Activated naive CD8-positive, alpha-beta T cell (primary cell): ENCODE data around the gene GNLY.

Source experiments
- H3K27ac Mint-ChIP-seq: one replicate; pipeline ENCODE4 v1.8.0; 2021; ENCODE audit warnings: mixed read lengths
- H3K27me3 Mint-ChIP-seq: one replicate; pipeline ENCODE4 v1.8.0; 2021; ENCODE audit warnings: mixed read lengths
- H3K36me3 Mint-ChIP-seq: one replicate; pipeline ENCODE4 v1.8.0; 2021; ENCODE audit warnings: mixed read lengths
- H3K4me1 Mint-ChIP-seq: one replicate; pipeline ENCODE4 v1.8.0; 2021; ENCODE audit warnings: low read depth, mixed read lengths
- H3K4me3 Mint-ChIP-seq: one replicate; pipeline ENCODE4 v1.8.0; 2021; ENCODE audit warnings: mild to moderate bottlenecking, mixed read lengths
- H3K9me3 Mint-ChIP-seq: one replicate; pipeline ENCODE4 v1.8.0; 2021; ENCODE audit warnings: low read depth, mixed read lengths

The GNLY gene

DNA sequence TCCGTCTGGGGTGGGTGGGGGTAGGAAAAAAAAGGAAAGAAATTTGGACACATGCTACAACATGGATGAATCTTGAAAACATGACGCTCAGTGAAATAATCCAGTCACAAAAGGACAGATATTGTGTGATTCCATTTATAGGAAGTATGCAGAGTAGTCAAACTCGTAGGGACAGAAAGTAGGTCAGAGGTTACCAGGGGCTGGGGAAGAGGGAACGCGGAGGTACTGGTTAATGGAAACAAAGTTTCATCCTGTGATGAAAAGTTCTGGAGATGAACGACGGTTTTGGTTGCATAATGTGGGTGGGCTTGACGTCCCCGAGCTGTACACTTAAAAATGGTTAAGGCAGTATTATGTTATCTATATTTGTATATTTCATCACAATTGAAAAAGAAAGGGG lies 21.7 kb upstream of the GNLY start:
- Mint-ChIP-seq H3K27me3 (no peaks in the 10 kb centered on the region), H3K27ac (no peak overlapping the region), H3K9me3 (no peaks in the 10 kb centered on the region), H3K4me1 (no peaks in the 10 kb centered on the region), H3K36me3 (no peaks in the 10 kb centered on the region), H3K4me3 (no peak overlapping the region)

DNA sequence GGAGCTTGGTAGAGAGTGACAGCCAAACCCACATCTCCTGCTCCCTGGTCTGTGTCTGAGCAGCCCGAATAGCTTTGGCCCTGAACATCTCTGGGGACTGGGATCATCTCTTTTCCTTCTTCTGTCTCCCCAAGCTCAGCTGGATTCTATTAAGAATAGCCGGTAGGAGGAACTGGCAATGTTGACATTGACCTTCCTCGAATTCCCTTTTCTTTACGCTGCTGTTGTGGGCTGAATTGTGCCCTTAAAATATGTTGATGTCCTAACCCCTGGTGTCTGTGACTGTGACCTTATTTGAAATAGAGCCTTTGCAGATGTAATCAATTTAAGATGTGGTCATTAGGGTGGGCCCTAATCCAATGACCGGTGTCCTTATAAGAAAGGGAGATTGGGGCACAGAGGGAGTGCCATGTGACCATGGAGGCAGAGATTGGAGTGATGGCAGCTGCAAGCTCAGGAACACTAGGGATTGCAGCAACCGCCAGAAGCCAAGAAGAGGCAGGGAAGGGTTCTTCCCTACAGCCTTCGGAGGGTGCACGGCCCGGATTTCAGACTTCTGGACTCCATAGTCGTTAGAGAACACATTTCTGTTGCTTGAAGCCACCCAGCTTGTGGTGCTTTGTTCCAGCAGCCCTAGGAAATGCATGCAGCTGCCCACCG lies 20.3 kb upstream of the GNLY start:
- Mint-ChIP-seq H3K27ac (no peak overlapping the region), H3K4me1 (peaks cover under 1% of the 10 kb centered on the region), H3K4me3 (no peak overlapping the region), H3K36me3 (no peaks in the 10 kb centered on the region), H3K27me3 (no peaks in the 10 kb centered on the region), H3K9me3 (no peaks in the 10 kb centered on the region)

DNA sequence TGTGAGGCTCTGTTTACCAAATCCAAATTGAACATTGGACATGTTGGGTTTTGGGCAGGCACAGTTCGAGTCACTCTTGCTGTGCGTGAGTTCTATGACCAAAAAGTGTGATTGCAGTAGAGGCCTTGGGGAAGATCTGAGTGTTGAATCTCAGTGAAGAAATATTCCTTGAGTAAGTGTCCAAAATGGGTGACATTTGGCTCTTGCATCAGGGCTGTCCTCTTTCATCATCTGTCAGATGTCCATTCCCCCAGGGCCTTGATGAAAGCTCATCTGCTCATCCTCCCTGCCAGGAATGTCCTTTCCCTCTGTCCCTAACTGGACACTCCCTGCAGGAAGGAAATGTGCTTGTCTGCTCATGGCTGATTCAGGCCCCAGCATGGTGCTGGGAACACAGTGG lies 19.7 kb upstream of the GNLY start:
- H3K27me3 Mint-ChIP-seq: no peaks in the 10 kb centered on the region
- H3K4me1 Mint-ChIP-seq: peaks cover 5% of the 10 kb centered on the region
- H3K27ac Mint-ChIP-seq: no peak overlapping the region
- no peak overlapping the region for H3K4me3 Mint-ChIP-seq
- no peaks in the 10 kb centered on the region for H3K9me3 Mint-ChIP-seq
- no peaks in the 10 kb centered on the region for H3K36me3 Mint-ChIP-seq

DNA sequence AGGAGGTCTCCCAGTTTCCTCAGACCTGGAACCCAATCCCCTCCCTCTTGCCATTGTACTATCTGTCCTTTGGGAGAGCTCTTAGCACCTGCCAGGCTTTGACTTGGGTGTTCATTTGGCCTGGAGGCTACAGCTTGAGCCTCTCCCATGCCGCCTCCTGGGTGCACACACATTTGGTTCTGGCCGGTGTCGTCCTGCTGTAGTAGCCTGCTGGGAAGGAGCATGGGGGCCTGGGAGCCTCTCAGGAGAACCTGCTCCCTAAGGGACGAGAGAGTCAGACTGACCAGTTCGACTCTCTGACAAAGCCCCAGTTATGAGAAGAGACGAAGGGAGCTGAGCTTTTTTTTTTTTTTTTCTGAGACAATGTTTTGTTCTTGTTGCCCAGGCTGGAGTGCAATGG lies 18.7 kb upstream of the GNLY start:
- Mint-ChIP-seq H3K4me3 (no peak overlapping the region), H3K9me3 (no peaks in the 10 kb centered on the region), H3K36me3 (no peaks in the 10 kb centered on the region), H3K27me3 (peaks cover 2% of the 10 kb centered on the region), H3K27ac (no peak overlapping the region), H3K4me1 (peaks cover 7% of the 10 kb centered on the region)

DNA sequence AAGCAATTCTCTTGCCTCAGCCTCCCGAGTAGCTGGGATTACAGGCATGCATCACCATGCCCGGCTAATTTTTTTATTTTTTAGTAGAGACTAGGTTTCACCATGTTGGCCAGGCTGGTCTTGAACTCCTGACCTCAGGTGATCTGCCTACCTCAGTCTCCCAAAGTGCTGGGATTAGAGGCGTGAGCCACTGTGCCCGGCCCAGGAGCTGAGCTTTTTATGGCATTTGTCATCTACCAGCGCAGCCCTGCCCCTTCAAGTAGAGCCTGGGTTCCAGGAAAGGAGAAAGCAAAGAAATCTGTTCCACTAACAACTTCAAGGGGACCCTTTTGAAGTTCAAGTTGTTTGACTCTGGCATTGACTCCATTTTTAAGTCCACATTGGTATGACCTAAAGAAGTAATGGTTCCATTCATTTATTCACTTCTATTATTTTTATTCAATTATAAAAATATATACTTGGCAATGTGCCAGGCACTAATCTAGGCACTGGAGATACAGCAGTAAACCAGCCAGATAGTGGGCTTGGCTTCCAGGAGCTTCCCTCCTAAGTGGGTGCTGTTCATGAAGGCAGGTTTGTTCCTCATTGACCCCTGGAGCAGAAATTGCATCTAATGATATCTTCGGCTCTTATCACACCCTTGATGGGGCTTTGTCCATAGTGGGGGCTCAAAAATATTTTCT lies 18.2 kb upstream of the GNLY start:
- Mint-ChIP-seq H3K27ac (no peak overlapping the region), H3K4me3 (no peak overlapping the region), H3K9me3 (no peaks in the 10 kb centered on the region), H3K36me3 (no peaks in the 10 kb centered on the region), H3K4me1 (peaks cover 7% of the 10 kb centered on the region), H3K27me3 (peaks cover 2% of the 10 kb centered on the region)

DNA sequence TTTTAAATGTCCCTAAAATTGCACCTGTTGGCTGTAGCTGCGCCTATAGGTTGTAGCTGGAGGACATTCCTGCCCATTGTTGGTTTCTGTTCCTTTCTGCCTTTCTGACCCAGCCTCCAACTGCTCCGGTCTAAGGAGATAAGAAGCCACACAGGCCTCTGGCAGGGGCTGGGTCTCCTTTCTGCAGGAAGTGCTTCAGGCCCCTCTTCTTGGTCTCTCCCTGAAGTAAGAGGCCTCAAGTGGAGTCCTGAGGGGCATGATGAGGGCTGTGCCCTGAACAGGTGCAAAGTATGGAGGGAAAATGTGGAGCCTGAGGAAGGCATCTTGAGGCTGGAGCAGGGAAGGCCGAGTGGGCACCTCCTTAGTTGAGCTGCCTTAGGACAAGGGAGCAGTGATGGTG lies 15.8 kb upstream of the GNLY start:
- Mint-ChIP-seq H3K27ac (no peak overlapping the region), H3K9me3 (no peaks in the 10 kb centered on the region), H3K36me3 (no peaks in the 10 kb centered on the region), H3K27me3 (peaks cover 2% of the 10 kb centered on the region), H3K4me1 (peaks cover 7% of the 10 kb centered on the region), H3K4me3 (no peak overlapping the region)

DNA sequence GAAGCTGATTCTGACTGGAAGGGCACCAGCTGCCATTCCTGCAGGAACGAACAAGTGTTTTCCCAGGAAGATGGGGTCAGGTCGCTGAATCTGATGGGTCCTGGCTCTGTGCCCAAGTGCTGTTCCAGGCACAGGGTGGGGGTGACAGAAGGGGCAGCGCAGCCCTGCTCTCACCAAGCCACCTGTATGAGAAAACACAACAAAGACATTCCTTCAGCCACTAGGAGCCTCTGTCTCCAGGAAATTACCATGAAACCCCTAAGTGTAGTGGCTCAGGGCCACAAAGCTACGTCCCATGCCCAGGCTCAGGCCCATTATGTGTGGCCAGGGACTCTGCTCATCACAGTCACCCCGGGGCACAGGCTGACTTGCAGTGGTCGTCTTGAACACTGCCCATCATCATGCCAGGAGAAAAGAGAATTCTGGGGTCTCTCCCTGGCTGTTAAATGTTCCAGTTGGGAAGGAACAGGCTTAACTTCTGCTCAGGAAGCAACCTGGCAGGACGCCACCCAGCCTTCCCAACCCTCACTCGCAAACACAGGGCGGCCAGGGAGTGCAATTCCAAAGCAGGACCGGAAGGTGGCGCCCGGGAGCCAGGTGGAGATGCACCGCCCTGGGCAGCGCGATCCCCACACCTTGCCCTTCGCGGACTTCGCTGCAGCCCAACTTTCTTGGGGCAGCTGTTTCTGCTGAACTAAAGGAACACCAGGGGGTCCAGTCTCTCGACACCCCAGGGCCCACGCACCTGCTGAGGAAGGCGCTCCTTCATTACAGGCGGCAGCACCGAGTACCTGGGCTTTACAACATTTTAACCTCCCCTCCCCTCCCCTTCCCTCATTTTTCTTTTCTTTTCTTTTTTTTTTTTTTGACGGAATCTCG lies 15.1 kb upstream of the GNLY start:
- Mint-ChIP-seq H3K4me3 (no peak overlapping the region), H3K27me3 (peaks cover 2% of the 10 kb centered on the region), H3K36me3 (no peaks in the 10 kb centered on the region), H3K4me1 (peaks cover 7% of the 10 kb centered on the region), H3K9me3 (no peaks in the 10 kb centered on the region), H3K27ac (no peak overlapping the region)

DNA sequence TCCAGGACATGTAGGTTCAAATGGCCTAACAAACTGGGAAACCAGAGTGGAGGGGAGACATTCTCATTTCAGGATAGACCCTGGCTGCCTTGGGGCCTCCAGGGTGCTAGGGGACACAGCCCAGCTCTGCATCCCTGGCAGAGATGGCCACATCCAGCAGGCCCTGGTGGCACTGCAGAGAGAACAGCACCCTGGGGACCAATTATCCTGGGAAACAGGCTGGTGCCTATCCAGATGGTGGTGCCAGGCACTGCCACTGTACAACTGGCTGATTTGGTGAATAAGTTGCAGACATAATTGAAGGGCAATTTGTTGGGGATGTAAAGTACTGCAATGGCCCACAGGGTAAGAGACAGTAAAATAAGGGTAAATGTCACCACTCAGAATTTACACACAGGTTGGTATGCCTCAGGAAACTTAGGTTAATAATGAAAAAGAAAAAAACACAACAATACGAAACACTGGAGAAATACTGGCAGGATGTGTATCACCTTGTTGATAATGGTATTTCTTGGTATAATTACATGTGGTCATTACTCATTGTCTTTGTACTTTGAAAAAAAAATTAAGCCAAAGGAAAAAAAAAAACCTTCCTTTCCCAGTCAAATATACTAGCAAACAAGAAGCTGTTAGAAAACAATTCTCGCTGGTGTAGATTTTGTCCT lies 13.3 kb upstream of the GNLY start:
- H3K27me3 Mint-ChIP-seq: peaks cover 2% of the 10 kb centered on the region
- no peaks in the 10 kb centered on the region for H3K9me3 Mint-ChIP-seq
- no peaks in the 10 kb centered on the region for H3K36me3 Mint-ChIP-seq
- H3K4me3 Mint-ChIP-seq: no peak overlapping the region
- H3K27ac Mint-ChIP-seq: no peak overlapping the region
- H3K4me1 Mint-ChIP-seq: peaks cover 7% of the 10 kb centered on the region

DNA sequence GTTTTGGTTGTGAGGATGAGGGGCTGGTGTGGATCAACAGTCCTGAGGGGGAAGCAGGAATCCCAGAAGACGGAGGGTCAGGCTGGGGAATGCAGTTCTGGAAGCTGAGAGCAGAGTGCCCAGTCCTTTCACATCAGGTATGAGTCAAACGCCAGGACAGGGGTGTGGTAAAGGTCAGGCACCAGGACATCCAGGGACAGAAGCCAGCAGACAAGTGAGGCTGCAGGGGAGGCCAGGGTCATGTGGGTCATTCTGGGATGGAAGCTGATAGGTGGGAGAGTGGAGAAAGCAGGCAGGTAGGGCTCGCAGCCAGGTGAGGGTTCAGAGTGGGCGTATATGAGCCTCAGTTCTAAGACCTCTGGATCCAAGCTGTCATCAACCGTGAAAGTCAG lies 12.8 kb upstream of the GNLY start:
- Mint-ChIP-seq H3K27ac (no peak overlapping the region), H3K4me1 (peaks cover 7% of the 10 kb centered on the region), H3K4me3 (no peak overlapping the region), H3K36me3 (no peaks in the 10 kb centered on the region), H3K27me3 (peaks cover 2% of the 10 kb centered on the region), H3K9me3 (no peaks in the 10 kb centered on the region)

DNA sequence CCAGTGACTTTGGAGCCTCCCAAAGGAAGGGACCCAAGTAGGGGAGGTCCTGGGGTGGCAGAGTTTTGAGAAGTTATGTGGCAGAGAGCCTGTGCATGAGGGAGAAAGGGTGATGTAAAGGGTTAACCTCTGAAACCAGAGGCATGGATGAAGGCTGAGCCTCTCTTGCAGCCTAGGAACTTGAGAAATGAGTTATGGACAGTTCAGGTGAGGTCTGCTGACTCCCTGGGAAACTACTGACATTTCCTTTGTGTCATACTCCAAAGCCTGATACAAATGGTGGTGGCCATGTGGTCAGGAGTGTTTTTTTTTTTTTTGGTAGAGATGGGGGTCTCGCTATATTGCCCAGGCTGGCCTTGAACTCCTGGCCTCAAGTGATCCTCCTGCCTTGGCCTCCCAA lies 12.4 kb upstream of the GNLY start:
- Mint-ChIP-seq H3K27ac (no peak overlapping the region), H3K9me3 (no peaks in the 10 kb centered on the region), H3K27me3 (peaks cover 2% of the 10 kb centered on the region), H3K4me1 (peaks cover 7% of the 10 kb centered on the region), H3K36me3 (no peaks in the 10 kb centered on the region), H3K4me3 (no peak overlapping the region)

DNA sequence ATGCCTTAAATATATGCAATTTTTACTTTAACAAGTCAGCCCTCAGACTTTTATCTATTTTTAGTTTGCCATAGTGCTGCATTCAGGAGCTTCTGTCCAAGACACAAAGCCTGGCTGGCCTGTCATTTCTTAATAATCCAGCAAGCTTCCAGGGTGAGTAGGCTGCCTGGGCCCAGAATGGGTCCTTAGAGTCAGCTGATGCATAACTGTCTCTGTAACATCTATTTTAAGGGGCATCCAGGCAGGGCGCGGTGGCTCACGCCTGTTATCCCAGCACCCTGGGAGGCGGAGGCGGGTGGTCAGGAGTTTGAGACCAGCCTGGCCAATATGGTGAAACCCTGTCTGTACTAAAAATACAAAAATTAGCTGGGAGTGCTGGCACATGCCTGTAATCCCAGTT lies 11.8 kb upstream of the GNLY start:
- Mint-ChIP-seq H3K27me3 (peaks cover 2% of the 10 kb centered on the region), H3K36me3 (no peaks in the 10 kb centered on the region), H3K4me3 (no peak overlapping the region), H3K27ac (no peak overlapping the region), H3K4me1 (peaks cover 7% of the 10 kb centered on the region), H3K9me3 (no peaks in the 10 kb centered on the region)

DNA sequence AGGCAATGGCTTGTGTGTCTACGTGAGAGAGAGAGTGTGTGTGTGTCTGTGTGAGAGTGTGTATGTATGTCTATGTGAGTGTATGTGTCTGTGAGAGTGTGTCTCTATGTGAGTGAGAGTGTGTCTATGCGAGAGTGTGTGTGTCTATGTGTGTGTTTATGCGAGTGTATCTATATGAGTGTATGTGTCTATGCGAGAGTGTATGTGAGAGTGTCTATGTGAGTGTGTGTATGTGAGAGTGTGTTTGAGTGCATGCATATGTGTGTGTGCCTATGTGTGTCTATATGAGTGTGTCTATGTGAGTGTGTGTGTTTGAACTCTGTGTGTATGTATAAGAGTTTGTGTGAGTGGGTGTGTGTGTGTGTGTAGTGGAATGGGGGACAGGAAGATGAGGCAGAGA lies 9.8 kb upstream of the GNLY start:
- H3K9me3 Mint-ChIP-seq: no peaks in the 10 kb centered on the region
- H3K36me3 Mint-ChIP-seq: no peaks in the 10 kb centered on the region
- peaks cover 2% of the 10 kb centered on the region for H3K4me1 Mint-ChIP-seq
- H3K27me3 Mint-ChIP-seq: peaks cover 2% of the 10 kb centered on the region
- H3K4me3 Mint-ChIP-seq: no peak overlapping the region
- H3K27ac Mint-ChIP-seq: no peak overlapping the region

DNA sequence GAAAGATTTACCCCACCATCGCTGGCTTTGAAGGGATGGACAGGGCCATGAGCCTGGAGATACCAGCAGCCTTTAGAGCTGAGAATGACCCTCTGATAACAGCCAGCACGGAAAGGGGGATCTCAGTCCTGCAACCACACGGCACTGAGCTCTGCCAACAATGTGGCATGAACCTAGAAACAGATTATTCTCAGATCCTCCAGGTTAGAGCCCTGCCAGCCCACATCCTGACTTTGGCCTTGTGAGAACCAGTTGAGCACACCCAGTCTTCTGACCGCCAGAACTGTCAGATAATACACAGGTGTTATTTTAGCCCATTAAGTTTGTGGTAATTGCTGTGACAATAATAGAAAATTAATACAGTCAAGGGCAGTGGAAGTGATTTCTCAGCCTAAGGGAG lies 9.4 kb upstream of the GNLY start:
- Mint-ChIP-seq H3K27me3 (peaks cover 2% of the 10 kb centered on the region), H3K4me1 (peaks cover 2% of the 10 kb centered on the region), H3K4me3 (no peak overlapping the region), H3K27ac (no peak overlapping the region), H3K9me3 (no peaks in the 10 kb centered on the region), H3K36me3 (no peaks in the 10 kb centered on the region)

DNA sequence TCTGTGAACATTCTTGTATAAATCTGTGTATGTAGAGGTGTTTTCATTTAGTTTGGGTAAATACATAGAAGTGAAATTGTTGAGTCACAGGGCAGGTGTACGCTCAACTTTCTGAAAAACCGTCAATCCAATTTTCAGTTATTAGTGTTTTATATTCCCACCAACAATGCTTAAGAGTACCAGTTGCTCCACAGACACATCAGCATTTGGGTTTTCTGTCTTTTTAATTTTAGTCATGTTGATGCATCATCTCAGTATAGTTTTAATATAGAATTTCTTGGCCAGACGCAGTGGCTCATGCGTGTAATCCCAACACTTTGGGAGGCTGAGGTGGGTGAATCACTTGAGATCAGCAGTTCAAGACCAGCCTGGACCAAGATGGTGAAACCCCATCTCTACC lies 3.2 kb upstream of the GNLY start:
- Mint-ChIP-seq H3K36me3 (no peaks in the 10 kb centered on the region), H3K27ac (no peak overlapping the region)

DNA sequence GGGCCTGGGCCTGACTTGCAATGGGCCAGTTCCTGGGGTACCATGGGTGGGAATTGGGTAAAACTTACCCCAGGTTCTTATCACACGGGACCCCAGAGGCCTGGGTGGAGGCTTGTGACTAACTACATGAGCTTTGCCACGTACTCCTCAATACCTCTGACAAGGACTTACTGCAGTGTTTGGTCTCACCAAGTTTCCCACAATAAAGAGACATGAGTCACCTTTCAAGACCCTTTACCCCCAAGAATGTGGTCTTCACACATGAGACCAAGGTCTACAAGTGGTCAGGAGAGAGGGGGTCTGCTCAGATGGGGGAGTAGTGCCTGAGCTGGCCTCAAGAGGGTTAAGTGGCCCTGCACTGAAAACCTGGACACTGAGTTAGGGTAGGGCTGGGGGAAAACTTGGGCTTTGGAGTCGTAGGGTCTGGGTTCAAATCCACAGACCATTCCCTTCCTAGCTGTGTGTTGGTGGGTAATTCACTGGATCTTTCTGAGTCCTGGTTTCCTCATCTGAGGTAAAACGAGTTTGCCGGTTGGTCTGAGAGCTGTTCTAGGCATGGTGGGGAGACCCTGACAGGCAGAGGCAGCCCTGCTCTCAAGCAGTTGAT lies 2.0 kb upstream of the GNLY start:
- Mint-ChIP-seq H3K27ac (no peak overlapping the region), H3K4me1 (no peaks in the 10 kb centered on the region), H3K4me3 (no peak overlapping the region), H3K36me3 (no peaks in the 10 kb centered on the region), H3K27me3 (no peaks in the 10 kb centered on the region), H3K9me3 (no peaks in the 10 kb centered on the region)

More for the DNA sequence above, 3.2 kb upstream of the GNLY start:
- H3K9me3 Mint-ChIP-seq: no peaks in the 10 kb centered on the region
- H3K27me3 Mint-ChIP-seq: no peaks in the 10 kb centered on the region
- no peak overlapping the region for H3K4me3 Mint-ChIP-seq
- H3K4me1 Mint-ChIP-seq: no peaks in the 10 kb centered on the region
